Neuron (in vitro differentiated cells): Measurements from ENCODE around the gene CARHSP1.

Source experiments
- H2AFZ ChIP-seq: one replicate; pipeline ENCODE4 v1.6.1; 2013; ENCODE audit warnings: low read depth, mild to moderate bottlenecking, inconsistent platforms, low read length, moderate library complexity
- H3K27me3 ChIP-seq: one replicate; pipeline ENCODE4 v1.6.1; 2013; ENCODE audit warnings: low read length; ENCODE audit not compliant: insufficient read depth
- H3K36me3 ChIP-seq: one replicate; pipeline ENCODE4 v1.6.1; 2013; ENCODE audit warnings: low read length; ENCODE audit not compliant: insufficient read depth
- H3K4me1 ChIP-seq: one replicate; pipeline ENCODE4 v1.6.1; 2013; ENCODE audit warnings: low read length; ENCODE audit not compliant: insufficient read depth
- H3K4me3 ChIP-seq: 2 replicates; pipeline ENCODE4 v1.5.1; 2013; ENCODE audit warnings: mild to moderate bottlenecking, low read length, moderate library complexity
- H3K9me3 ChIP-seq: one replicate; pipeline ENCODE4 v1.6.1; 2013; ENCODE audit warnings: low read length

CARHSP1 gene

DNA sequence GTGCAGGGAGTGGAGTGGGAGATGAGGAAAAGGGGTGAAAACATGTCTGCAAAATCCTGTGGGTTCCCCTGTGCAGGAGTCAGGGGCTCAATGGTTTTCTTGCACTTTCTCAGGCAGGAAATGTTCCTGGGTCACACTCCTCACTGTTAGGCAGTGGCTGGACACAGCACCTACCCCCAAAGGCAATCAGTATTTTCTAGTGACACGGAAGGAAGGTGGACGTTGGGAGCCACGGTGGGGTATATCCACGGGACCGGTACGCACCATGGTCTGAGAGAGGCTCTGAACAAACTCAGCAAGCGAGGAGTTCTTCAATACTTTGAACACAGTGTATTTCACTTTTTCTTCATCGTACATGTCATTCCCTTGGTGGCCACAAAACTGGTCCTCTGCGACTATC, 34.2 kb upstream of the CARHSP1 start:
- H2AFZ ChIP-seq = no peak overlapping the region
- peaks cover 91% of the 10 kb centered on the region for H3K36me3 ChIP-seq
- no peaks in the 10 kb centered on the region for H3K9me3 ChIP-seq
- H3K27me3 ChIP-seq = no peaks in the 10 kb centered on the region
- no peak overlapping the region for H3K4me3 ChIP-seq
- H3K4me1 ChIP-seq = no peaks in the 10 kb centered on the region

DNA sequence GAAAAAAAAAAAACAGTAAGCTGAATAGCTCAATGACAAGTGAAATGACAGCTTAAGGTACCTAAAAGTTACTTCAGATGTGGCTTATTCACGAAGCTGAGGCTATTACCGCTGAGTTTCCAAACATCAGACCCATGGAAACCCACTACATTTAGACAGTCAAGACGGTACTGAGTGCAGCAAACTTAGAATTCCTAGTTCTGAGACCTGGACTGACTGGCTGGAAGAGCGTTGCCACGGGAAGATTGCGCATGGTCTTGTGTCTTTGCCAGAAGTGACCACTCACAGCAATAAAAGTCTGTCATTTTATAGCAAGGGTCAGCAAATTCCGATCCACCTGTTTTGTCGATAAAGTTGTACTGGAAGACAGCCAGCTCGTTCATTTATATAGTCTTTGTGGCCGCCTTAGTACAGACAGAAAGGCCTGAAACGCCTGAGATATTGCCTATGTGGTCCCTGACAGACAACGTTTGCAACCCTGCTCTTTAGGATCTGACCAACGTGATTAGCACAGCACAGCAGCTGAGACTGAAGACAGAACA, 32.6 kb upstream of the CARHSP1 start:
- no peaks in the 10 kb centered on the region for H3K9me3 ChIP-seq
- H3K27me3 ChIP-seq = no peaks in the 10 kb centered on the region
- H3K36me3 ChIP-seq = peaks cover 94% of the 10 kb centered on the region
- H2AFZ ChIP-seq = no peak overlapping the region
- H3K4me3 ChIP-seq = no peak overlapping the region
- no peaks in the 10 kb centered on the region for H3K4me1 ChIP-seq

DNA sequence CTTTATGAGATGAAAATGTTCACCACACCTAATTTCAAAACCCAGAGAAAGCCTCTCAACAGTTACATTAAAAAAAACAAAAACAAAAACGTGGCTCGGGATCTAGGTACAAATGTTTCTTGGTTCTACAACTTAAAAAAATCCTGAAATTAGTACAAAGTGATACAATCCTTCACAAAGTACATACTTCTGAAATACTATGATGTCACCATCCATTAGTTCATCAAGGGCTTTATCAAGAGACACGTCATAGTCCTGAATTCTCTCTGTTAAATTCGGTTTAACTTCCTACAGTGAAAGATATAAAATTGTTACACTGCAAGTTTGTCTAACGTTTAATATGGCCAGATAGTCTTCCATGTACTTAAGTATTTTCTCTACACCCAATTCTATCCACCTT, 31.5 kb upstream of the CARHSP1 start:
- Histone ChIP-seq H3K9me3 (no peaks in the 10 kb centered on the region), H3K36me3 (peaks cover 92% of the 10 kb centered on the region)

DNA sequence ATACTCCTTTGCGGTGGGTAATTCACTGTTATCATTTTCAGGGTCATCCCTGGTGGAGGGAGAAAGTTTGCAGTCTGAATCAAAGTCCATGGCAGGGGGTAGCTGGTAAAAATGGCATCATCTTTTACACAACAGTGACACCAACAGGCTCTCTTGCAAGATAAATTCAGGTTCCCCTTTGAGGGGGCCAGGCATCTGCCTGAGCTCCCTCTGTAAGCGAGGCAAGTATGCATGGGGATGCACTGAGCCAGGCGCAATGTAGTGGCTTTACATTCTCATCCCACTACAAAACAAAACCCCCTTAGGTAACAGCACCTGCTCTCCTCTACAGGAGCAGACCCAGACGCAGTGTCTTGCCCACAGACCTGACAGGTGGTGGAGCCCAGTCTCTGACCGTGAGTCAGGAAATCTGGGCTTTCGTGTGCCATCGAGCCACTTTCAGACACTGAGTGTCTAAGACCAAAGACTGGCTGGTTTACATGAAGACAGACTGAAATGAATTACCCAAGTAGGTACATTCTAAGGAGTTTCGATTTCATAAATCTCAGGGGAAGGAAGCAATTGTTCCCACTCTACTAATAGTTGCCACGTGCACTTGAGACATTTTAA, 31.0 kb upstream of the CARHSP1 start:
- Histone ChIP-seq H3K4me1 (no peaks in the 10 kb centered on the region), H3K9me3 (no peaks in the 10 kb centered on the region), H3K27me3 (no peaks in the 10 kb centered on the region), H2AFZ (no peak overlapping the region), H3K4me3 (no peak overlapping the region), H3K36me3 (peaks cover 92% of the 10 kb centered on the region)

More for the DNA sequence above, 31.5 kb upstream of the CARHSP1 start:
- no peaks in the 10 kb centered on the region for H3K27me3 ChIP-seq
- no peak overlapping the region for H3K4me3 ChIP-seq
- H2AFZ ChIP-seq = no peak overlapping the region
- no peaks in the 10 kb centered on the region for H3K4me1 ChIP-seq

DNA sequence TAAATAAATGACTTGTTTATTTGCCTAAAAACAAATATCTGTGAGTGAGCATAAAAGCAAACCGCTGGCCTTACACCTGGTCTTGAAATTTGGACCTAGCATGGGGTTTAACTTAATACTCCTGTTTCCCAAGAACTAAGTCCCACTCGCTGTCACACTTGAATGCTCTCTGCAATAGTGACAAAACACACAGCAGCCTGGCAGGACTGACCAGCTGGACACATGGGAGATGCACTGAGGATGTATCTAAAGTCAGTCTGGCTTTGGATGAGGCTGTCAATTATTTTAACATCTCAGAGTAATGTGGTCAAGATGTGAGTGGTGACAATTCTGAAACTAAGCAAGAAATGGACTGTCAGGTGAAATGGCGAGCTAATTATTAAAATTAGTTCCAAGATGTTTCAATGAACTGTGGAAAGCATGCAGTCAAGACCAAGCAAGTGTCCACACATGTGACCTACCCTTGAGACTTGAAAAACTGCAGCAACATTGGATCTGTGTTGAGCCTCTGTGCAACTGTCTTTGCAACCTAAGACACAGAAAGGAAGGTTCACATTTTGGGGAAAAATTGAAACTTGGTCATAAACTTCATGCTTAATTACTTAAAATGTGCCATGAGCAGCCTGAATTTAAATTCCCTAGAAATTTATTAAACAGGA, 30.0 kb upstream of the CARHSP1 start:
- Histone ChIP-seq H3K36me3 (peaks cover 95% of the 10 kb centered on the region), H3K4me3 (no peak overlapping the region), H3K9me3 (no peaks in the 10 kb centered on the region), H3K27me3 (no peaks in the 10 kb centered on the region), H2AFZ (no peak overlapping the region), H3K4me1 (no peaks in the 10 kb centered on the region)

DNA sequence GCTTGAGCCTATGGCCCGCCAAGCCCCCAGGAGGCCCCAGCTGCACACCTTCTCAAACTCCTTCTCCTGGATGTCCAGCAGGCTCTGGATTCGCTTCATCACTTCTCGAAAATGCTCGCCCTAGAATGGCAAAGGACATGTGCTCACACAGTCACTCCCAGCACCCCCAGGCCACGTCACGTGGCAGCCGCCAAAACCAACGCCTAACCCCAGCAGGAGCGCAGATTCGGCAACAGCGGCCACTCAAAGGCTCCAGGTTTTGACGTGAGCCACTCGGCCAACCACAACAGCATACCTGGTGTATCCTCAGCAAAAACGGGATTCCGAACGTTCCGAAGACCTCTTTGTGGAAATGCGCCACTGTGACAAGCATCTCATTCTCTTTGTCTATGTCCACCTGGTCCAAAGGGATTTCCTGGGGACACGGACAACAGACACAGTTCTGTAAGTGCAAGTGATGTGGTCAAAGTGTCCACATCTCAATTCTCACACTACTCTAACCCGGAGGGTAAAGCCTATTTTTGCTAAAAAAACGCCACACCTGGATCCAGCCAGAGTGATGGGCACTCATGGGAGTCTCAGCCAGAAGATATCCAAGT, 26.0 kb upstream of the CARHSP1 start:
- H3K36me3 ChIP-seq = peaks cover 86% of the 10 kb centered on the region
- no peak overlapping the region for H2AFZ ChIP-seq
- H3K4me3 ChIP-seq = no peak overlapping the region
- no peaks in the 10 kb centered on the region for H3K27me3 ChIP-seq
- peaks cover 17% of the 10 kb centered on the region for H3K4me1 ChIP-seq
- H3K9me3 ChIP-seq = no peaks in the 10 kb centered on the region

DNA sequence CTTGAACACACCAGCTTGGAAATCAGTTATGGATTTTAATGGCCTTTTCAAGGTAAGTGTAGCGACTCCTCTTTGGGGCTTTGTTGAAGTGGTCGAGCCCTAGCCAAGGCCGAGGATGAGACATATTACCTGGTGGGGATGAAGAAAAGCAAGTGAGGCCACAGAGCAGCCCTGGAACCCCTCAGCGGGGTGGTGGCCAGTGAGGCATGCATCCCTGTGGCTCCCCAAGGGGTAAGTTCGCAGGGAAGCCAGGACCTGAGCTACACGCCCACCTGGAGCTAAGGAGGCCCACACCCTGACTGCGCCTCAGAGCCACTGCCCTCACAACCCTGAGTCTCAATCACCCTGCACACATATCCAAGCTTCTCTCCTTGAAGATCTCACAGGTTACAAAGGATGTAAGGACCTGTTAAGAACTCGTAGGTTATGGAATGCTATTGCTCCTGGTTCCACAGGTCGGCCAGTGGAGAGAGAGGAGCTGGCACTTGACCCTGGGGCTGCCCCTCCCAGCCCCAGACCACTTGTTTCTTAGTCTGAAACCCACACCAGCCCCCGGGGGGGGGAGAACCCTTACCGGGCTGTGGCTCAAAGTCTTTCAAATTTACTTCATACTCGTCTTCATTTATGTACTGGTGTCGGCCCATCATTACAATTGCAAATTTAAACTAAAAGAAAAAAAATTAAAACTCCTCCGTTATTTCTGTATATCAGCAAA, 25.3 kb upstream of the CARHSP1 start:
- Histone ChIP-seq H3K4me3 (no peak overlapping the region), H3K4me1 (peaks cover 17% of the 10 kb centered on the region), H3K27me3 (no peaks in the 10 kb centered on the region), H3K9me3 (no peaks in the 10 kb centered on the region), H2AFZ (no peak overlapping the region), H3K36me3 (peaks cover 86% of the 10 kb centered on the region)

DNA sequence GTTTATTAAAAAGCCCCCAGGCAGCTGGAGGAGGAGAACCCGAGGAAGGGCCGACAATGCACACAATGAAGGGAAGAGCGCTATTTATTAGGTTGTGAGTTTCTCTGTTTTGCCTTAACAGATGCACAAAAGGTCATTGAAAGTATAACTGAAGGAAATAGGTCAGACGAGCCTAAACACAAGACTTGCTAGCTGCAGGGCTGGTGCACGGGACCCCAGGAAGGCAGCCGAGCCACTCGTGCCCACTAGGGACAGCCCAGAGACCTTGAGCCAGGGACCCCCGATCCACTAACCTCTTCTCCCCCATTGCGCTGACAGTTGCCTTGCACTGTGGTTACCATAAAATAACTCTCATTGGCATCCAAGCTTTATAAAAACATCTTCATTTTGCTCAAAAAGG, 24.6 kb upstream of the CARHSP1 start:
- H3K27me3 ChIP-seq = no peaks in the 10 kb centered on the region
- peaks cover 83% of the 10 kb centered on the region for H3K36me3 ChIP-seq
- H2AFZ ChIP-seq = no peak overlapping the region
- peaks cover 17% of the 10 kb centered on the region for H3K4me1 ChIP-seq
- H3K9me3 ChIP-seq = no peaks in the 10 kb centered on the region
- H3K4me3 ChIP-seq = no peak overlapping the region

DNA sequence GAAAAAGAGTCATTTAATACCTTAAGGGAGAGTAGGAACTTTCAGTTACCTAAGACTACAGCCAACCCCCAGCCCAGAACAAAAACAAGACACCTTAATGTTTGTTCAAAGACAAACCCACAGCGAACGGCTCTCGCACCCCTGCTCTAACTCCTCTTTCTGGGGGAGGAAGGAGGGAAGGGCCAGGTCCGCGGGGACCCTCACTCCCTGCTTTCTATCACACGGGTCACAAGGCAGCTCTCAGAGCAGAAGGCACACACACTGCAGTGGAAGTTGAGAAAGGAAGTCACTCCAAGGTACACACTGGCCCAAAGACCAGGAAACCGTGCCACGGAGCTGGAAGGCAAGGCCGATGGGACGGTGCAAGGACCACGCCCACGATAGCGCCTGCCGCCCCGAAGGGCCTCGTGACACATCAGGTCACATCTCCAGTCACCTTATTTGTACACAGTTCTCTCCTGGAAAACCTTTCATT, 23.3 kb upstream of the CARHSP1 start:
- Histone ChIP-seq H2AFZ (no peak overlapping the region), H3K9me3 (no peaks in the 10 kb centered on the region), H3K36me3 (peaks cover 77% of the 10 kb centered on the region), H3K4me3 (no peak overlapping the region), H3K4me1 (peaks cover 17% of the 10 kb centered on the region), H3K27me3 (no peaks in the 10 kb centered on the region)

DNA sequence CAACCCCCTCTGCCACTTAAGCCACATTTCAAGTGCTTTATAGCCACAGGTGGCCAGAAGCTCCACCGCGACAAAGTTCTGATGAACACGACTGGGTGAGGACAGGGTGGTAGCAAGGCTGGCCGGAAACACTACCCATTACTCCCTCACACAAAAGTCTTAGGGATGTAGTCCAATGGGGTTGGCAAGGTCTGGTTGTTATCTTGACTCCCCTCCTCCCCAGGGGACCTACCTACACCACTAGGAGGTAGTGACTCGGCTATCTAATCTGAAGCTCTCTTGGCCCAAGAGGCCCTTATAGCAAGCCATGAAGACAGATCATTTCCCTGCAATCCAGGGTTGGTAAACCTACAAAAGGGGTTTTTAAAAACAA, 21.7 kb upstream of the CARHSP1 start:
- Histone ChIP-seq H3K4me1 (peaks cover 22% of the 10 kb centered on the region), H3K36me3 (peaks cover 65% of the 10 kb centered on the region), H3K4me3 (no peak overlapping the region), H3K9me3 (no peaks in the 10 kb centered on the region), H2AFZ (no peak overlapping the region), H3K27me3 (no peaks in the 10 kb centered on the region)

DNA sequence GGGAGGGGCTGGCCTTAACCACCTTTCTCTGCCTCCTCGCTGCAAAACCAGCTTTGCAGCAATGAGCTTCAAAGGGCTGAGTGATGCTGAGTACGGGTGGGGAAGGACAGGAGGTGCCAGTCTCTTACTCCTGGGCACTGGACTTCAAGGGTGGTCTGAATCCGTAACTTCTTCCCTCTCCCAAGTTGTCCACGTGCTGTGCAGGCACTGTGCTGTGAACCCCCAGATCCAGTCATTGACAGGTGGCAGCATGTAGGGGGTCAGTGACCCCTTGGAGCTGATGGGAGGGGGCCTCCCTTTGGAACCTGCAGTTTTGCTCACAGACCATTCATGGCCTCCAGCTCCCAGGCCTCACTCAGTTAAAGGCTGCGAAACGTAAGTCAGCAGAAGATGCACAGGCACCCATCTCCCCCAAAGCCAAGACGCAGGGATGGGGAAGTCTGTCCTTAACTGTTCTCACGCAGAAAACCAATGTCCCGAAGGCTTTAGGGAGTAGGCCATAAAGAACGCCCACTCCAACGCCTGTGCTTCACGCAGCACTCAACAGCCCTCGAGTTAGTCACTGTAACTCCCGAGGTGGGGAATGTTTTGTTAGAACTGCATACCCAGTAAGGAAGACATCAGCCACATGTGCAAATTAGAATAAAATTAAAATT, 21.2 kb upstream of the CARHSP1 start:
- Histone ChIP-seq H3K36me3 (peaks cover 60% of the 10 kb centered on the region), H3K4me1 (peaks cover 22% of the 10 kb centered on the region), H3K9me3 (no peaks in the 10 kb centered on the region), H3K27me3 (no peaks in the 10 kb centered on the region), H2AFZ (no peak overlapping the region), H3K4me3 (no peak overlapping the region)

DNA sequence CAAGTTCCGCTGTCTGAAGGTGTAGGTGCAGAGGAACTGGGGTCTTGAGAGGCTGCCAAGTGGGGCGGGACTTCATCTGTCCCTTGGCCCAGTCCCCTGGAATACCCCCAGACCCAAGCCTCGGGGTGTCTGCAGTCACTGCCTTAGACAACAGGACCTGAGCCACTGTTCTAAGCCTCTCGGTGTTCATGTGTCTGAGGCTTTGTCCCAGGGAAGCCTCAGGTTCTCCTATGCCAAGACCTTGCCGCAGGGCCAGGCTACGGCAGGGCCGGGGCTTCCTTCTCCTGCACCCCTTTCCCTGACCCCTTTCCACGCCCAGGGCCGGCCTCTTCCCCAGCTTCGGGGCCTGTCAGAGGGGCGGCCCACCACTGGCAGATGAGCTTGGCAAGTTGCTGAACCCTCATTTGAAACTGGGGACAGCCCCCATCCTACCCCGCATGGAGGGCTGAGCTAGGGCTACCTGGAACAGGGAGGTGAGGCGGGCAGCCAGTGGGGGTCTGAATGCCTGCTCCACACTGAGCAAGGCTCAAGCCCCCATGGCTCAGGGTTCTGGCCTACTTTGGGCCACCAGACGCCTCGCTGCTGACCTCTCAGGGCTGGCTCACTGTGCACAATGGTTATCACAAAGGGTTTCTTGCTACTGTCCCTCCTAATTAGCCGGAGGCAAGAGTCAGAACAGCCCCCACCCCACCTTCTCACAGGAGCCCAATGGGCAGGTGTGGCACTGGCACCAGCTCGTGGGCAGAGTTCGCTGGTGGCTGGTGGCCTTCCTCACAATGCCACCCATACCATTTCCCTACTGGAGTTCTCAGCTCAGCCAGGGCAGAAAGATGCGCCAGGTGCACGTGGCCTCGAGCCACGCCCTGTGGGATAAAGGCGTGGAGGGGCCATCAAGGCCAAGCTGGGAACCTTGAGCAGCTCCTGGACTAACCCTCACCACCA, 20.4 kb upstream of the CARHSP1 start:
- Histone ChIP-seq H3K4me1 (peaks cover 22% of the 10 kb centered on the region), H3K36me3 (peaks cover 52% of the 10 kb centered on the region), H2AFZ (no peak overlapping the region), H3K27me3 (no peaks in the 10 kb centered on the region), H3K9me3 (no peaks in the 10 kb centered on the region), H3K4me3 (no peak overlapping the region)
